Bone marrow (tissue), 2 donors: ENCODE measurements around the gene U2AF2.
A peak's percentile ranks its signal among the peaks of the same experiment; 100 is the strongest.

Experiments
- DNase-seq, 2 donors: peaks; one replicate each; lab custom pipeline; 2025; lab: John Stamatoyannopoulos, UW

U2AF2 gene

GRCh38 chr19:55621673-55622231 is 33.1 kb upstream of the U2AF2 start:
- DNase-seq, result no peak

GRCh38 chr19:55622242-55622969 is 32.4 kb upstream of the U2AF2 start:
- no peak for DNase-seq

- DNase-seq, result no peak
These were observed 31.7 kb upstream of the U2AF2 start for GRCh38 chr19:55623130-55623529.

- no peak for DNase-seq
These were observed 31.3 kb upstream of the U2AF2 start for GRCh38 chr19:55623561-55623960.

GRCh38 chr19:55624109-55625003 is 30.5 kb upstream of the U2AF2 start, which contains the start of gene ZNF784:
Gene ZNF784 (minus strand): TSS chr19:55624566. CDS start chr19:55624561, 5 bp downstream.
- DNase-seq, result peak; percentile 72 to 76

GRCh38 chr19:55625004-55625326 is 29.9 kb upstream of the U2AF2 start:
- DNase-seq, result no peak

- DNase-seq, result no peak
These were observed 28.5 kb upstream of the U2AF2 start for GRCh38 chr19:55626350-55626749.

GRCh38 chr19:55632463-55632834 is 22.4 kb upstream of the U2AF2 start:
- peak; percentile 31 to 79 for DNase-seq

- DNase-seq, result no peak
These were observed 21.0 kb upstream of the U2AF2 start for GRCh38 chr19:55633861-55634260.

- DNase-seq, result no peak
These were observed 19.5 kb upstream of the U2AF2 start for GRCh38 chr19:55635334-55635717.

GRCh38 chr19:55635856-55636440 is 18.9 kb upstream of the U2AF2 start:
- DNase-seq, result no peak

GRCh38 chr19:55636723-55637122 is 18.1 kb upstream of the U2AF2 start:
- no peak for DNase-seq

GRCh38 chr19:55637534-55637933 is 17.3 kb upstream of the U2AF2 start:
- DNase-seq, result no peak

GRCh38 chr19:55638864-55639359 is 15.9 kb upstream of the U2AF2 start:
- DNase-seq, result peak in 1 of 2 donors; percentile 33

GRCh38 chr19:55640043-55640576 is 14.7 kb upstream of the U2AF2 start:
- no peak for DNase-seq

- DNase-seq, result peak in 1 of 2 donors; percentile 48
These were observed 14.0 kb upstream of the U2AF2 start, which contains the start of gene ZNF580 for GRCh38 chr19:55640577-55641425. Gene ZNF580 (plus strand): TSS chr19:55641002. CDS start chr19:55642509, 1,507 bp downstream.

GRCh38 chr19:55641426-55642152 is 13.2 kb upstream of the U2AF2 start:
- DNase-seq, result peak in 1 of 2 donors; percentile 19

GRCh38 chr19:55642153-55643002 is 12.5 kb upstream of the U2AF2 start:
- DNase-seq, result no peak
